PC-9 (cell line): Measurements from ENCODE around the gene ATP10B.

Experiments used
- EZH2 ChIP-seq: fragments of 200-600 bp; sonication (generic); IDR thresholded peaks from 2 replicates; pipeline ENCODE4 v1.8.0; 2017; ENCODE audit warnings: antibody characterized with exemption, low read depth
- TF ChIP-seq, protein P1 (sequence below): fragments of 200-600 bp; sonication (generic); conservative IDR thresholded peaks from 2 replicates; pipeline ENCODE4 v1.6.1; 2017; ENCODE audit warnings: mixed run types, antibody characterized with exemption, mild to moderate bottlenecking, moderate library complexity

DNA sequence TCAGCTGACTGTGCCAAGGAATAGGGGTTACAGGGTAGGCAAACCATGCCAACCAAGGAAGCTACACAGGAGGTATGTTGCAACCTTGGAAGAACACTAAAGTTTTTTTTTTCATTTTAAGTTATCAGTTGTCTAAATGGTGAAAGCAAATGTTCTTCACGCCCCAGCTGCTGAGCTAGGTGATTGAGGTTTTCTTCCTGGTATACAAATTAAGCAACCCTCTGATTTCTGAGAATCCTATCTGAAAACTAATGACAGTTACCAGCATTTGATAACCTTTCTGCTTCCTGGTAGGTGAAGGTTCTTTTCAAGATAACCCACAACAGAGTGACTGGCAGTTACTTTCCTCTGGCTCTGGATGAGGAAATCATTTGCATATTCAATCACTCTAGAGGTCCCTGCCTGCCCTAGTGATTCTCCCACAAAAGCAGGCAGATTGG, 194.9 kb downstream of the ATP10B start:
- TF ChIP-seq, protein P1, sequence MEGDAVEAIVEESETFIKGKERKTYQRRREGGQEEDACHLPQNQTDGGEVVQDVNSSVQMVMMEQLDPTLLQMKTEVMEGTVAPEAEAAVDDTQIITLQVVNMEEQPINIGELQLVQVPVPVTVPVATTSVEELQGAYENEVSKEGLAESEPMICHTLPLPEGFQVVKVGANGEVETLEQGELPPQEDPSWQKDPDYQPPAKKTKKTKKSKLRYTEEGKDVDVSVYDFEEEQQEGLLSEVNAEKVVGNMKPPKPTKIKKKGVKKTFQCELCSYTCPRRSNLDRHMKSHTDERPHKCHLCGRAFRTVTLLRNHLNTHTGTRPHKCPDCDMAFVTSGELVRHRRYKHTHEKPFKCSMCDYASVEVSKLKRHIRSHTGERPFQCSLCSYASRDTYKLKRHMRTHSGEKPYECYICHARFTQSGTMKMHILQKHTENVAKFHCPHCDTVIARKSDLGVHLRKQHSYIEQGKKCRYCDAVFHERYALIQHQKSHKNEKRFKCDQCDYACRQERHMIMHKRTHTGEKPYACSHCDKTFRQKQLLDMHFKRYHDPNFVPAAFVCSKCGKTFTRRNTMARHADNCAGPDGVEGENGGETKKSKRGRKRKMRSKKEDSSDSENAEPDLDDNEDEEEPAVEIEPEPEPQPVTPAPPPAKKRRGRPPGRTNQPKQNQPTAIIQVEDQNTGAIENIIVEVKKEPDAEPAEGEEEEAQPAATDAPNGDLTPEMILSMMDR, result no peak
- no peak for TF ChIP-seq EZH2
